Mammary microvascular endothelial cell (primary cell): ENCODE data around the gene MYH10. TPM values are rescaled to one million over a fixed set of nuclear protein-coding genes. Genes with fewer than 3 reads are reported as not detected.

ENCODE experiments used
- total RNA-seq: library from RNA; depleted of rRNA; stranded (reverse); fragments of >200 nt; gene quantifications from 2 replicates; pipeline ENCODE4 v1.2.3, GENCODE V29; 2015

MYH10 gene
- 32.6 and 34.6 TPM in 2 replicates for total RNA-seq

GRCh38 chr17:8630227-8630801 is at the start of gene MYH10:
TSS of gene MYH10 (minus strand) at chr17:8630725. CDS start at chr17:8623246, 7,479 bp downstream.

GRCh38 chr17:8435245-8436168 is 195.0 kb downstream of the MYH10 start, which contains the start of gene NDEL1:
TSS of gene NDEL1 (plus strand) at chr17:8435884. CDS start at chr17:8444272, 8,388 bp downstream.

Other genes with a start within 250 kb of the MYH10 start
- 3,525 and 3,955 TPM in 2 replicates for gene RPL26, start 247.5 kb downstream of the MYH10 start, total RNA-seq
- gene RNF222, start 232.9 kb downstream of the MYH10 start, total RNA-seq, result not detected in 2 replicates
- gene NDEL1, start 194.8 kb downstream of the MYH10 start, total RNA-seq, result 40.2 and 55.1 TPM in 2 replicates
- gene CCDC42, start 114.1 kb upstream of the MYH10 start, total RNA-seq, result not detected in 2 replicates
- gene SPDYE4, start 127.8 kb upstream of the MYH10 start, total RNA-seq, result not detected in 2 replicates
- not detected in 2 replicates for gene MFSD6L, start 168.6 kb upstream of the MYH10 start, total RNA-seq
- not detected in 2 replicates for gene PIK3R6, start 236.9 kb upstream of the MYH10 start, total RNA-seq